ENCODE results near the gene CENPN. TPM values are rescaled to one million over a fixed set of nuclear protein-coding genes. Genes with fewer than 3 reads are reported as not detected.
A peak's percentile ranks its signal among the peaks of the same experiment; 100 is the strongest.

CENPN gene
- total RNA-seq, 1 donor from 2014 or later: 8.4 TPM

DNA sequence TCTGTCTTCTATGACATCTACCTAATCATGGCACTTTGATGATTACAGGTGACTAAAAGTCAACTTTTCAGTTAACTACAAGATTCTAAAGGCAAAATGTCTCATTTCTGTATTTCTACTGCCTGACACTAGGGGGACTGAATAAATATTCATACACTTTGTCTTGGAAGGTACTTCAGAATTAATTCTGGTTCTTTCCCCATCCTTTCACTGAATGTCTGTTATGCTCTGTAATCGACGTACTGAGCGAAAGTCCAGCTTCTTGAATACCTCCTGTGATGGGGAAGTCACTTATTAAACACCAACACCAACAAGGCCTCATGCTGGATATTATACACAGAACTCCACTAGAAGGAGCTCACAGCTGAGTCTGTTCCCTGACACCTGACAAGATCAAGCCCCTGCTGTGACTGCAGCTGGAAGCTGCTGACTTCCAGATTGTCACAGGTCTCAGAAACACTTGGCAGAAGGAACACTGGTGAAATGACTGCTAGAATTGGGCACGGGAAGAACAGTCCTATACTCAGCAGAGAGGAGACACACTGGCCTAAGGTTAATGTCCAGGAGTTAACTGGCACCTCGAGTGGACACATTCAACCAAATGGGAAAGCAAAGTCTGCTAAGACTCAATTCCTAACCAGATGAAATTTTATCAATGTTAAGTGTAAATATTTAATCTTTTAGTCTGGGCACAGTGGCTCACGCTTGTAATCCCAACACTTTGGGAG, 32.2 kb upstream of the CENPN start:
- Histone ChIP-seq H3K4me3 (no peak overlapping the region), H3K4me1 (no peaks in the 10 kb centered on the region), H3K36me3 (peaks cover 13% of the 10 kb centered on the region), H3K27me3 (no peaks in the 10 kb centered on the region), H3K27ac (no peak overlapping the region), H3K9me3 (no peaks in the 10 kb centered on the region)
- no peak for ATAC-seq
- no peak for DNase-seq
- intact Hi-C loops (cut with DNase I): no loop called here
- TF ChIP-seq, protein P1, sequence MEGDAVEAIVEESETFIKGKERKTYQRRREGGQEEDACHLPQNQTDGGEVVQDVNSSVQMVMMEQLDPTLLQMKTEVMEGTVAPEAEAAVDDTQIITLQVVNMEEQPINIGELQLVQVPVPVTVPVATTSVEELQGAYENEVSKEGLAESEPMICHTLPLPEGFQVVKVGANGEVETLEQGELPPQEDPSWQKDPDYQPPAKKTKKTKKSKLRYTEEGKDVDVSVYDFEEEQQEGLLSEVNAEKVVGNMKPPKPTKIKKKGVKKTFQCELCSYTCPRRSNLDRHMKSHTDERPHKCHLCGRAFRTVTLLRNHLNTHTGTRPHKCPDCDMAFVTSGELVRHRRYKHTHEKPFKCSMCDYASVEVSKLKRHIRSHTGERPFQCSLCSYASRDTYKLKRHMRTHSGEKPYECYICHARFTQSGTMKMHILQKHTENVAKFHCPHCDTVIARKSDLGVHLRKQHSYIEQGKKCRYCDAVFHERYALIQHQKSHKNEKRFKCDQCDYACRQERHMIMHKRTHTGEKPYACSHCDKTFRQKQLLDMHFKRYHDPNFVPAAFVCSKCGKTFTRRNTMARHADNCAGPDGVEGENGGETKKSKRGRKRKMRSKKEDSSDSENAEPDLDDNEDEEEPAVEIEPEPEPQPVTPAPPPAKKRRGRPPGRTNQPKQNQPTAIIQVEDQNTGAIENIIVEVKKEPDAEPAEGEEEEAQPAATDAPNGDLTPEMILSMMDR (IDR thresholded peaks at IDR 0.05): peak; percentile 34

DNA sequence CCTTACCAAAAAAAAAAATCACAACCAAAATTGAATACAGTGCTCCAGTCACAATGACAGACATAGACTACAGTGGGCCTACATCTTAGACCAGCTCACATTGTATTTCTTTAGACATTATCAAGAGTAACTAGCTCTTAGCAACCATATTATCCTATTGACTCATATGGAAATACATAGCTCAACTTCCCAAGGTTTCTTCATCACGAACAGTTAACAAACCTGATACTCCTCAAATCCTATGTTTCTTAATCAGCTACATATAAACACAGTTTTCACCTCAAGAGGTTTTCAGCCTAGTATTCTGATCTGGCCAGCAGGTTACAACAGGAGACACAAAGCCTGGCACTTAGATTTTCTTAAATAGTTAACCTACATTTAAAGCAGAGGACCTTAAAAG, 30.1 kb upstream of the CENPN start:
- peaks cover 16% of the 10 kb centered on the region for H3K36me3 ChIP-seq

DNA sequence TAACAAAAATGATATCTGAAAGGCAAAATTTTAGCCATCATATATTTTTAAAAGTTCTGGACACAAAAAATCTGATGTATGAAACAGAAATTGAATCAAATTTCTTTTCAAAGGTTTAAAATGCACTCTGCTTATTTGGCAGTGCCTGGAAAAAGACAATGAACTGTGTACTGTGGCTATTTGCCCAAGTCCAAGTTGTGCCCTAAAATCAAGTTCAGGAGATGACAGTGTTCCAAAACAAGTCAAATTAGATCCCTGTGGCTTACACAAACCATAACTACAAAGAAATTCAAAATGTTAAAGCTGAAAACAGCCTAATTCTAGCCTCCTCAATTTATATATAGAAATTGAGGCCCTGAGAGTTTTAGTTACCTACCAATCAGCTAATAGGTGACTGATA, 25.9 kb upstream of the CENPN start:
- TF ChIP-seq, protein P1 (IDR thresholded peaks at IDR 0.05): no peak
- H3K4me1 ChIP-seq: no peaks in the 10 kb centered on the region
- no peak overlapping the region for H3K27ac ChIP-seq
- no peak for DNase-seq
- no peaks in the 10 kb centered on the region for H3K27me3 ChIP-seq
- peaks cover 8% of the 10 kb centered on the region for H3K36me3 ChIP-seq
- H3K4me3 ChIP-seq: no peak overlapping the region
- intact Hi-C loops (cut with DNase I): no loop called here
- no peak for ATAC-seq
- H3K9me3 ChIP-seq: no peaks in the 10 kb centered on the region

More for the DNA sequence above, 30.1 kb upstream of the CENPN start:
- Histone ChIP-seq H3K9me3 (no peaks in the 10 kb centered on the region), H3K27me3 (no peaks in the 10 kb centered on the region), H3K4me1 (no peaks in the 10 kb centered on the region), H3K4me3 (no peak overlapping the region), H3K27ac (no peak overlapping the region)
- intact Hi-C loops (cut with DNase I): no loop called here
- no peak for ATAC-seq
- TF ChIP-seq, protein P1 (IDR thresholded peaks at IDR 0.05): no peak
- DNase-seq: no peak

DNA sequence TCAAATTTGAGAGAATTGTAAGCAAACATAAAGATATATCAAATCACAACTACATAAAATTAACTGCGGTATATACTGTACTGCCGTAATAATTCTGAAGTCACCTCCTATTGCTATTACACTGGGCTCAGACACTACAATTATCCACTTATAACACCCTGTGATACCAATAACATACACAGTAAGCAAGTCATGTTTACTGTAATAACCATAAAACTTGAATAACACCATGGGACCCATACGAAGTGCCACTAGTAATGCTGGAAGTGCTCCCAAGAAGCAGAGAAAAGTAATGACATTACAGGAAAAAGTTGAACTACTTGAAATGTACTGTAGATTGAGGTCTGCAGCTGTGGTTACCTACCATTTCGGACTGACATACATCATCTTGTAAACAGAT, 24.4 kb upstream of the CENPN start:
- no peak overlapping the region for H3K27ac ChIP-seq
- no peak for ATAC-seq
- intact Hi-C loops (cut with DNase I): no loop called here
- no peak overlapping the region for H3K4me3 ChIP-seq
- H3K27me3 ChIP-seq: no peaks in the 10 kb centered on the region
- peaks cover 8% of the 10 kb centered on the region for H3K36me3 ChIP-seq
- no peak for DNase-seq
- TF ChIP-seq, protein P1 (IDR thresholded peaks at IDR 0.05): no peak
- H3K9me3 ChIP-seq: no peaks in the 10 kb centered on the region
- H3K4me1 ChIP-seq: no peaks in the 10 kb centered on the region

DNA sequence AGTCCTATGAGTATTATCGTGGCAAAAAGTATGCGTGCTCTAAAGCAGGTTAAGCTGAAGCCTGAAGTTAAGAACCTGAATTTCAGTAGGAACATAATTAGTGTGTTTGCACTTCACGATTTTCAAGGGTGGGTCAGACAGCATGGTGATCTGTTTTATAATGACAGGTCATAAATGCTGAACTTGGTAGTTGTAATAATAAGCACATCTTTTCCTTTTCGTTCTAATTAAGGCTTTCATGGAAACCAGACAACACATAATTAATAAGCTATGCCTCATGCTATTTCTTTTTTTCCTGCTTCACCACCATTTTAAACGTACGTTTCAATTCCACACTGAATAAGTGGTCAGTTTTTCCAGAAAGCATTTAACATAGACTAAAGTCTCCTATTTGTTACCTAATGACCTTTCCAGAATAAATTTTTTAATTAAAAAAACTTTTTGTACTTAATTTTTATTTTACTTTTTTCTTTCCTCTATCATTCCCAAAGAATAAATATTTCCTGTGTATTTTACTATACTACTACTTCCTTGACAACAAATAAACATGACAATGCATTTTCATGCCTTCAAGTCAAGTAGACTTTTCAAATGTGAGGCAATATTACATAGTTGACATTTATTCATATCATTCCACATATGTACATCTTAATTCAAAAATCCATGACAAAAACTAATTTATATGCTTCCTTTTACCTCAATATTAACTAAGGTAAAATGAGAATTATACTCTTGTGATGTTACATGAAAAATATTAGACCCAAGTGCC, 22.7 kb upstream of the CENPN start:
- TF ChIP-seq, protein P1 (IDR thresholded peaks at IDR 0.05): no peak
- H3K27me3 ChIP-seq: no peaks in the 10 kb centered on the region
- intact Hi-C loops (cut with DNase I): no loop called here
- peaks cover 8% of the 10 kb centered on the region for H3K36me3 ChIP-seq
- H3K4me3 ChIP-seq: no peak overlapping the region
- DNase-seq: no peak
- H3K9me3 ChIP-seq: no peaks in the 10 kb centered on the region
- H3K27ac ChIP-seq: no peak overlapping the region
- H3K4me1 ChIP-seq: no peaks in the 10 kb centered on the region
- no peak for ATAC-seq

Measured in upper lobe of right lung (tissue), 1 donor.